NB4 (cell line): ENCODE measurements around the gene ZNF417.
A peak's percentile ranks its signal among the peaks of the same experiment; 100 is the strongest.

Experiments used
- DNase-seq: peaks from one replicate; pipeline ENCODE4 v3.0.0; 2010; ENCODE audit warnings: low read depth
- H3K4me3 ChIP-seq: one replicate; pipeline ENCODE4 v1.5.1; 2011; ENCODE audit warnings: mild to moderate bottlenecking, low read depth, low read length, moderate library complexity
- CTCF ChIP-seq: IDR thresholded peaks from one replicate; pipeline ENCODE4 v1.5.1; 2012; ENCODE audit warnings: low read depth, low read length
- MAX ChIP-seq: IDR thresholded peaks from 2 replicates; pipeline ENCODE4 v1.6.1; 2011; ENCODE audit warnings: low read depth, low read length
- MYC ChIP-seq: IDR thresholded peaks from 2 replicates; pipeline ENCODE4 v1.6.1; 2011; ENCODE audit warnings: low read depth, low read length
- POLR2A ChIP-seq: IDR thresholded peaks from 2 replicates; pipeline ENCODE4 v1.6.1; 2011; ENCODE audit warnings: mild to moderate bottlenecking; ENCODE audit not compliant: insufficient read length; ENCODE audit errors: extremely low read depth

The ZNF417 gene

GRCh38 chr19:57916168-57916995 is at the start of gene ZNF417:
ZNF417 (minus strand) TSS chr19:57916592; CDS start chr19:57916411, 181 bp downstream.
- peak; percentile 35; the same call in 1 of the 2 replicates for TF ChIP-seq MAX
- peak; percentile 32 for TF ChIP-seq POLR2A
- peak; percentile 10 for TF ChIP-seq CTCF

GRCh38 chr19:57964761-57965160 is 48.4 kb upstream of the ZNF417 start:
- no peak for DNase-seq
- no peak overlapping the region for H3K4me3 ChIP-seq
- TF ChIP-seq POLR2A, result no peak
- no peak for TF ChIP-seq CTCF
- TF ChIP-seq MYC, result no peak
- no peak for TF ChIP-seq MAX

More at GRCh38 chr19:57916168-57916995, at the start of gene ZNF417:
- H3K4me3 ChIP-seq, result peak within 1 kb of the TSS; percentile 85
- peak; percentile 90 for DNase-seq

GRCh38 chr19:57961785-57962184 is 45.4 kb upstream of the ZNF417 start:
- no peak for DNase-seq
- TF ChIP-seq MYC, result no peak
- no peak for TF ChIP-seq CTCF
- TF ChIP-seq POLR2A, result no peak
- TF ChIP-seq MAX, result no peak
- H3K4me3 ChIP-seq, result no peak overlapping the region

GRCh38 chr19:57954996-57955395 is 38.6 kb upstream of the ZNF417 start:
- H3K4me3 ChIP-seq, result no peak overlapping the region
- no peak for TF ChIP-seq MAX
- no peak for DNase-seq

GRCh38 chr19:57949702-57950101 is 33.3 kb upstream of the ZNF417 start:
- DNase-seq, result no peak
- no peak for TF ChIP-seq MYC
- TF ChIP-seq POLR2A, result no peak
- no peak for TF ChIP-seq CTCF
- TF ChIP-seq MAX, result no peak

GRCh38 chr19:57949296-57949695 is 32.9 kb upstream of the ZNF417 start:
- no peak overlapping the region for H3K4me3 ChIP-seq
- DNase-seq, result no peak
- no peak for TF ChIP-seq CTCF
- TF ChIP-seq MYC, result no peak

More at GRCh38 chr19:57949702-57950101, 33.3 kb upstream of the ZNF417 start:
- no peak overlapping the region for H3K4me3 ChIP-seq
